ENCODE data around the gene UBE2D4.
"Not testable (repeated sequence)": the region's sequence is repeated elsewhere in the genome, so short reads cannot be mapped to it uniquely, and the experiment has no call there.

Gene UBE2D4

DNA sequence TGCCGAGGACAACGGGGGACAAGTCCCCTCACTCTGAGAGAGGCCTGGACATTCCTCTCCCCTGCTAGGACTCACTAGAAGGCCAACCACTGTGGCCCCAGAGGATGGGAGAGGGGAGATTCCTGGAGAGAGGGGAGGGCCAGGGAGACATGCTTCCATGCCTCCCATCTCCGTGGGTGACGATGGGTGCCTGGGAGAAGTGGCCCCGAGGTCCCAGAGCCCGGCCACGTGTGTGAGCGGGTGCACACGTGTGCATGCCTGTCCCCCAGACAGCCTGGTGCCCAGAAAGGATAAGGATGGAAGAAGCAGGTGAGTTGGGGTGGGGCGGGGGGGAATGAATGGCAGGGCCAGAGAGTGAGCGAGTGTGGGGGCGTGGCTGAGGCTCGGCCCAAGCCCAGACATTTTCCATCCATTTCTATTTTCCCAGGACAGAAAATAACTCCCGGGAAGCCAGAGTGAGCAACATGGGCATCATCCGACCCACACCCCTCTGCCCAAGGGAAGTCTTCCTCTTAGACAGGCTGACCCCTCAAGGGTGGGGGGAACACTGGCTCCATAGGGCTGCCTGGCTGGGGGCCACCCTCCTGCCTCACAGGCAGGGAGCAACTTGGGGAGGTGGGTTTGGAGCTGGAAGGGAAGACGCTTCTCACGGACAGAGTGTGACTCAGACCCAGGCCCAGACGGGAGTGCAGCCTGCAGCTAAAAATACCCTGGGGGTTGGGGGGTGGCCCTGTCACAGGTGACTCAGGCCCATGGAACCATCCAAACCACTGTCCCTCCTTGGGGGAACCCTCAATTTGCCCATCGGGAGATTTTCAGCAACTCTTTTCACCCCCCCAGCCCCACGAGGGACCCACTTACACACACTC, 42.2 kb downstream of the UBE2D4 start:
- not testable (repeated sequence) for DNase-seq (ENCODE audit: low spot score)

DNA sequence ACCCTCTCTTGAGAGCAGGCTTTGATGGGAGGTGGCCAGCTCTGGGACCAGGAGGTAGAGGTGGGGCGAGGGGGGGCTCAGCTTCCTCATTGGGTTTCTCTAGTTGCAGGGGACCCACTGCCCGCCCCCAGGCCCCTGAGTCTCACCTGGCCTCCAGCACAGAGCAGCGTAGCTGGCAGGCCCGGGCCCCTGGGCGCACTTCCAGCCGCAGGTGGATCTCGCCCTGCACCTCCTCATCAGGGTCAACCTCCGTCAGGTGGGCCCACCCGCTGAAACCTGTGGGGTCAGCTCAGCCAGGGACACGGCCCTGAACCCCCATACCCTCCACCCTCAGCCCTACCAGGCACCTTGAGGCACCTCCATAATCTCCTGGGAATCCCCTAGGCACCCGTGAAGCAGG, 43.4 kb downstream of the UBE2D4 start:
- DNase-seq (ENCODE audit: low spot score), result not testable (repeated sequence)

DNA sequence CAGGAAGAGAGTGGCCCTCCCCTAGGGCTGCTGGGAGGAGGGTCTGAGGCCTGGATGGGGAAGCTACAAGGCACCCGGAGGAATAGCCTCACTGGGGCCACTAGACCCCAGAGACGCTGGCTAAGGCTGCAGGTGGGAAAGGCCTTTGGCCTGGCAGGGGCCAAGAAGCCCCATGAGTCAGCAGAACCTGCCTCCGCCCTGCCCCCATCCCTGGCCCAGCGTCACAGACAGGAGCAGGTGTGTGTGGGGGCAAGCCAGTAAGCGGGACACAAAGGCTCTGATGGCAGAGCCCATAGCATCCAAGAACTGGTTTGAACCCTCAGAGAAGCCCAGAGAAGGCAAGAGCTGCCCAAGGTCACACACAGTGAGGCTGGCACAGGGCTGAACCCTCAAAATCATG, 44.5 kb downstream of the UBE2D4 start:
- not testable (repeated sequence) for DNase-seq (ENCODE audit: low spot score)

DNA sequence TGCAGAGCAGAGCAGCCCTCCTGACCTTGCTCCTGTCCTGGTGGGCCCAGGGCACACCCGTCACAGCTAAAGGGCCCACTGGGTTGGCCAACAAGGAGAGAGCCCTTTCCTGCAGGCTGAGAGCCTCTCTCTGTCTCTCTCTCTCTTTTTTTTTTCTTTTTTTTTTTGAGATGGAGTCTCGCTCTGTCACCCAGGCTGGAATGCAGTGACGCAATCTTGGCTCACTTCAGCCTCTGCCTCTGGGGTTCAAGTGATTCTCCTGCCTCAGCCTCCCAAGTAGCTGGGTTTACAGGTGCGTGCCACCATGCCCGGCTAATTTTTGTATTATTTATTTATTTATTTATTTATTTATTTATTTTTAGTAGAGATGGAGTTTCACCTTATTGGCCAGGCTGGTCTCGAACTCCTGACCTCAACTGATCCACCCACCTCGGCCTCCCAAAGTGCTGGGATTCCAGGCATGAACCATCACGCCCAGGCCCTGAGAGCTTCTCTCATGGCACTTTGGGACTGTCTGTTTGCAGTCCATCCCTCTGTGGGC, 47.9 kb downstream of the UBE2D4 start:
- DNase-seq (ENCODE audit: low spot score), result not testable (repeated sequence)

DNA sequence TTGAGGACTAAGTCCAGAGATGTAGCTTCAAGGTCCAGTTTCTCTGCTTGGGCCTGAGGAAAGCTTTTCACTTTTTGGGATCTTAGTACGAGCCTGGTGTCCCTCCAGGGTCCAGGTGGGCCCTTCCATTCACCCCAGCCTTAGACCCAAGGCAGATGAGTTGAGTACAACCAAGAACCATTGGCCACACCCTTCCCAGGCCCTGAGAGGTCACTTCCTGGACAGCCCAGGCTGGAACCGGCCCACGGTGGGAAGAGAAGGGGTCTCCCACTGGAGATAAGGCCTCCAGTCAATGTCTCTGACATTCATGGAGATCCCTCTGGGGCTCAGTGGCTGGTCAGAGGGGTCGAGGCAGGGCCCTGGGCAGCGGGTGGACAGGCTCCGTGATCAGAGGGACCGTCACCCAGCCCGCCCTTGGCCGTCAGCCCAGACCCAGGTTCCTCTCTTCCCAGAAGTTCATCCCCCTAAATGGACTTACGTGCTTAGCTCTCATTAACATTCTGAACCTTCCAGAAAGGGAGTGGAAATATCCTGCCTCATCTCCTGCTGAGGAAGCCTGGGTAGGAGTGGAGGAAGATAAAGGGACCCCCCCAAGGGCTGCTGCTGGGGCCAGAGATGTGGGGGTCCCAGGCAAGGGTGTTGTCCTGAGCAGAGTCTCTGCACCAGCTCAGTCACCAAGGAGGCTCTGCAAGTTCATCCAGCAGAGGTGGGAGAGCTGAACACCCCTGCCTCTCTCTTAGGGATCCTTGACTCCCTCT, 48.7 kb downstream of the UBE2D4 start:
- not testable (repeated sequence) for DNase-seq (ENCODE audit: low spot score)

DNA sequence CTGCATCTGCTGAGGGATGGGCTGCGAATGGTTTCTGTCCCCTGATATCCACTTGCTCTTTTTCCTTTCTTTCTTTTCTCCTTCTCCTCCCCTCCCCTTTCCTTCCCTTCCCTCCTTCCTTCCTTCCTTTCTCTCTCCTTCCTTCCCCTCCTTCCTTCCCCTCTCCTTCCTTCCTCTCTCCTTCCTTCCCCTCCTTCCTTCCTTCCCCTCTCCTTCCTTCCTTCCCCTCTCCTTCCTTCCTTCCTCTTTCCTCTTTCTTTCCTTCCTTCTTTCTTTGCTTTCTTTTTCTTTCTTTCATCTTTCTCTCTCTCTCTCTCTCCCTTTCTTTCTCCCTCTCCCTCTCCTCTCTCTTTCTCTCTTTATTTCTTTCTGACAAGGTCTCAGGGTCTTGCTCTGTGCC, 51.3 kb downstream of the UBE2D4 start:
- no peak for DNase-seq (ENCODE audit: low spot score)

DNA sequence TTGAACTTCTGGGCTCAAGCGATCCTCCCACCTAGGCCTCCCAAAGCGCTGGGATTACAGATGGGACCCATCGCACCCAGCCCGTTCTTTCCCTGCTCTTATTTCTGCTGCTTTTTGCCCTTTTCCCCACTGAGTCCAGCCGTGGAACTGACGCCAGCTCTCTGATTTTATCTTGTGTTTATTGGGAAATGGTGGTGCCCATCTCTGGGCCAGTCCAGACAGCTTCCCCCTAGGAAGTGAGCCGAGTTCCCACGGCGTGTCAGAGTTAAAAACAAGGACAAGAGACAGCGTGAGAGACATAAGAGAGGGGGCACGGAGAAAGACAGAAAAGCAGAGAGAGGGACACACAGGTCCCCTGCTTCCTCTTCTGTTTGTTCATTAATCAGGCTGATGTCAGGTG, 51.9 kb downstream of the UBE2D4 start:
- not testable (repeated sequence) for DNase-seq (ENCODE audit: low spot score)

DNA sequence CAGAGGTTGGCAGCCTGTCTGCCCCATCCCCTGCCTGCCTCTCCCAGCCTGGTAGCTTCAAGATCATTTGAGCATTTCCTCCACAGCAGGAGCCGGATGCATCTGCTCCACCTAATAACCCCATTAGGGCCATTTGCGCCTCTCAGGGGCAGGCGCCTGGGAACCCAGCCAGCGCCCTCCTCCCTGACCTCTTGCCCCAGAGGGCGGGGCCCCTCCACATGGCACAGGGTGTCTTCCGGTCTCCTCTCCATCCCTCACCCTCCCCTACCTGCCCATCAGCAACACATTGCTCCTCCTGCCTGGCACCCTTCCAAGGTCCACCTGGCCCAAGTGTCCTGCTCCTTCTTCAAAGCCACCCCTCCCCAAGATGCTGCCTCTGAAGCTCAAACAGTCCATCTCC, 56.6 kb downstream of the UBE2D4 start:
- DNase-seq (ENCODE audit: low spot score), result not testable (repeated sequence)

DNA sequence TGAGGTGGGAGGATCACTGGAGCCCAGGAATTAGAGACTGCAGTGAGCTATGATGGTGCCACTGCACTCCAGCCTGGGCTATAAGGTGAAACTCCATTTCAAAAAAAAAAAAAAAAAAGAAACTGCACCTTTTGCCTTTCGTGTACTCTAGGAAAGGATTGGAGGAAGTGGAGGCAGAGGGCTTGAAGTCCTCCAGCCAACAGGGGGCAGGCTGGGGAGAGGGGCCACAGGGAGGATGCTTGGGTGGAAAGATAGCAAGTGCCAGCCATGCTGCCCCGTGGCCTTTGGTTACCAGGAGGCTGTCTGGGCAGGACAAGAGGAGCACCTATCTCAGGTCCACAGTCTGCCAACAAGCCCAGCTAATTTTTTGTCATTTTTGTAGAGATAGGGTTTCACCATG, 57.5 kb downstream of the UBE2D4 start:
- DNase-seq (ENCODE audit: low spot score), result not testable (repeated sequence)

DNA sequence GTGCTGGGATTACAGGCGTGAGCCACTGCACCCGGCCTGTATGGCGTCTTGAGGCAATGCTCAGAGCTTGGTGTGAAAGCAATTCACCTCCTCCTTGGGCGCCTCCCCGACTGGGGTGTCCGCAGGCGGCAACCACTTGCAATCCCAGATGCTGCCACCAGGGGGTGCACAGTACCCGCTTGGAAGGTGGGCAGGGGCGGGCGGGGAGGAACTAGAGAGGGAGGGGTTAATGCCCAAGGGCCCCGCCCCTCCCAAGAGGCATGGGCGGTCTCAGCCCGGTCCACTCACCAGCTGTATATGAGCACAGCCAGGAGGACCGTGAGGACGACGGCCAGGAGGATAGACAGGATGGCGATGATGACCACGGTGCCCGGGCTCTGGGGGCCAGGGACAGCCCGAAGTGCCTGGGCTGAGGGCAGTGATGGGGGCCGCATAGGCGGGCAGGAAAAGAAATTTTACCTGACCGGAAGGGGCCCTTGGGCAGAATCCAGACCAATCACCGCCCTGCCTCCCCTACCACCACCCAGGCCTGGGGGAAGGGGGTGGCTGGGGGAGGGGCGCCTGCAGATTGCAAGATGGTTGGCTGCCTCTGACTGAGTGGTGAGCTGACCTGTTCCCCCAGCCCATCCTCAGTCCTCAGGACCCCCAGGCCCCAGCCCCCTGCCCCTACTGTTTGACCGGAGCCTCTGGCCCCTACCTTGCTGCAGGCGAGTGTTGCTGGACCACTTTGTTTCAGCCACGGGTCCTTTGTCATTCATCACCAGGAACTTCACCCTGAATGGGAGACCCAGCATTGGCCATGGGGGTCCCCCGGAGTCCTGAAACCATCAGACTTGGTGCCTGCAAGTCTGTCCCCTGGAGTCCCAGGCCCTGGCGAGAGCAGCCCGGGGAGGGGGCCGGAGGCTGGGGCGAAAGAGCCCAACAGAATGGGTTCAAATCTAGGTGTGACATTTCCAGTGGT, 59.9 kb downstream of the UBE2D4 start:
- not testable (repeated sequence) for DNase-seq (ENCODE audit: low spot score)

DNA sequence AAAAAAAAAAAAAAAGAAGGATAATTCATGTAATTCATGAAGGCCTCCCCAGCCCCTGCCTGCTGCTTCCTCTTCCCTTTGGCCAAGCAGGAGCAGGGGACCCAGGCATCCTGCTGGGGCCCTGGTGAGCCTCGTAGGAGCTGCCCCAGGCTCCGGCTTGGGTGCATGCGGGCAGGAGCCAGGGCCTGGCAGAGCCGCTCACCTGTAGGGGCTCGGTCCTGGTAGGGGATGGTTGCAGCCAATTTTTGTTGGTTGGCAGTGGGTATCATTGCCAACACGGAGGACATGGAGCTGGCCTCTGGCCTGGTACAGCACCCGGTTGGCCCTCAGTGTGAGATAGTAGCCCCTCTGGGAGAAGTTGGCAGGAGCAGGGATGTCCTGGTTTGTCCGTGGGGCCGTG, 61.2 kb downstream of the UBE2D4 start:
- DNase-seq (ENCODE audit: low spot score), result not testable (repeated sequence)

DNA sequence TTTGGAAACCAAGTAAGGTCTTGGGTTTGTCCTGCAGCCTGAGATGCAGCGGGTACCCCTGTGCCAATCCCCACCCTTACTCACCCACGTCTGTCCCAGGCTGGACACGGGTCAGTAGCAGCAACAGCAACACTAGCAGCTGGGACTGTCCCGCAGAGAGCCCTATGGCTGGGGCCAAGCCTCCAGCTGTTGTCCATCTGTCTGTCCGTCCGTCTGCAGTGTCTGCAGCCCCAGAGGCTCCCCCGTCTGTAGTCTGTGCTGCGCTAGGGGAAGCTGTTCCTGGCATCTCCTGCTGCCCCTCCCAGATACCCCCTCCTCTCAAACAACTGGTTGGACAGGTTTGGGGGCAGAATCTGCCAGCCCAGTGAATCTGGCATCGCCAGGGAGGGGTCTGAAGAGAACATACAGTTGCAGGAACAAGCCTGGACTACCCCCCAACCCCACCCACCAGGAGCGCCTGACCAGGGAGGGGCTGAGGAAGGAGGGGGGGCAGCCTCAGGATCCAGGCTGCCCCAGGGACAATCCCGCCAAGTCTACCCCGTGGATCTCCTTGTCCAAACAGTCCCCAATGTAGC, 63.9 kb downstream of the UBE2D4 start:
- not testable (repeated sequence) for DNase-seq (ENCODE audit: low spot score)

DNA sequence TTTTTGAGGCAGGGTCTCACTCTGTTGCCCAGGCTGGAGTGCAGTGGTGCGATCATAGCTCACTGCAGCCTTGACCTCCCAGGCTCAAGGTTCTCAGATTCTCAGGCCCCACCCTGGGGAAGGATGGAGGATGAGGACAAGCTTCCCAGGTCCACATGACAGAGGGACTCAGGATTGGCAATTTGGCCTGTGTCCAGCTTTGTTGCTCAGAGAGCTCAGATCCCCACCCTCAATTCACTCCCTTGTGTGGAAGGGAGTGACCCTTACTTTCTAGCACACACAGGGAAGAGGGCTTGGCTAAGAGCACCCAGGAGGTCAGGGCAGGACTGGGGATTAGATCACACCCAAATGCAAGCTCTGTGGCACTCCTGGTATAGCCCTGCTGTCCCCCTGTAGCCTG, 64.6 kb downstream of the UBE2D4 start:
- DNase-seq (ENCODE audit: low spot score), result not testable (repeated sequence)

DNA sequence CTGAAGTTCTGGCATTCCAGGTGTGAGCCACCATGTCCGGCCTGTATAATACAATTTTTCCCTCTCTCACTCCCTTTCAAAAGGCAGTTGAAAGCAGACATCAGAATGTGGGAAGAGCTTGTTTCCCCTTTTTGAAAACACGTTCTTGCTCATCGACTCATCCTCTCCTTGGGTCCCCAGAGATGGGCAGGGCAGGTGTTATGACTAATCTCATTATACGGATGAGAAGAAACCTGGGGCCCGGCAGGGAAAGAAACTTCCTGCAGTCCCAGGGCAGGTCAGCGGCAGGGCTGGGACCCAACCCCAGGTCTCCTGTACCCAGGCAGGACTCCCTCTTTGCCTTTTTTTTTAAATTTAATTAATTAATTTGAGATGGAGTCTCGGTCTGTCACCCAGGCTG, 66.7 kb downstream of the UBE2D4 start:
- DNase-seq (ENCODE audit: low spot score), result not testable (repeated sequence)

DNA sequence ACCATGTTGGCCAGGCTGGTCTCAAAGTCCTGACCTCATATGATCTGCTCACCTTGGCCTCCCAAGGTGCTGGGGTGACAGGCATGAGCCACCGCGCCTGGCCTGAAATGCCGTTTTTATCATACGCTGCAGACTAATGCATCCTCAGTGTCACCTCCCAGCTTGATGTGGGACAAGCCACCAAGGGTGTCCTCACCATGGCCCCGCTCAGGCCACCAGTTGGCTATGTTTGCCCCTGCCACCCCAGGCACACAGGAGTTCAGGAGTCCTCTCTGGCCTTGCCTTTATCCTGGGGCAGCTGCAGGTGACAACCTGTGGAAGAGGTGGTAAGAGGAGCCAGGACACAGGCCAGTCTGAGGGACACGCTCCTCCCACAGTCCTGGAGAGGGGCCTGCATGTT, 68.4 kb downstream of the UBE2D4 start:
- DNase-seq (ENCODE audit: low spot score), result not testable (repeated sequence)

DNA sequence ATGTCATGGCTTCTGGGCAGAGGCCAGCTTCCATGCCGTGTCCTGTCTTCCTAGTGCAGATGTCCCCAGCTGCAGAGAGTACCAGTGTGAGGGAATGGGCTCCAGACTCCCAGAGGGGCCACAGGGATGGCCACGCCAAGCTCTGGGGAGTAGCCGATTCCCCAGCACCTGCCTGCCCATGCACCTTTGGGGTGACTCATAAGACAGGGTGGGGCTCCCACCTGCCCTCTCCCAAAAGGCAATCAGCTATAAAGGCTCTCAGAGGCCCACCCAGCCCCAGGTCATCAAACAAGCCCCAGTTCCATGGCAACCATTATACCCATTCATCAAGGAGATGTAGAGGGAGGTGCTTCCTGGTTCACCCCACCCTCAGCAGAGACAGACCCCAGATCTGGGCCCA, 71.3 kb downstream of the UBE2D4 start, which contains the start of gene SPDYE1:
Gene SPDYE1 (plus strand): TSS at position 366 of the 400 bp plus-strand sequence. CDS start 2,053 bp downstream, outside the sequence.
- DNase-seq (ENCODE audit: low spot score), result not testable (repeated sequence)

Measured in D341Med (cell line).